SK-N-SH treated with all-trans-retinoic acid at 6 μM for 48 hours (cell line): ENCODE data around the gene EWSR1.

Source experiments
- ATAC-seq: fragments of 200-7000 bp; cut with Tn5 transposase; 3 replicates; pipeline ENCODE4 v1.9.1; 2020; ENCODE audit warnings: mild to moderate bottlenecking, moderate library complexity
- ARNTL ChIP-seq: fragments of 450-650 bp; formaldehyde crosslinking; IDR thresholded peaks from 2 replicates; pipeline ENCODE4 v1.5.0; 2020; ENCODE audit warnings: low read depth, mild to moderate bottlenecking, moderate library complexity, borderline replicate concordance
- CSRNP3 ChIP-seq: fragments of 250-450 bp; sonication (Bioruptor Pico); IDR thresholded peaks from 2 replicates; pipeline ENCODE4 v1.5.1; 2021; ENCODE audit warnings: mild to moderate bottlenecking, moderate library complexity
- ISL1 ChIP-seq: fragments of 250-450 bp; sonication (Bioruptor Pico); IDR thresholded peaks from 2 replicates; pipeline ENCODE4 v2.1.2; 2022; ENCODE audit warnings: mild to moderate bottlenecking, moderate library complexity
- OSR1 ChIP-seq: fragments of 250-450 bp; sonication (Bioruptor Pico); IDR thresholded peaks from 2 replicates; pipeline ENCODE4 v1.8.0; 2022; ENCODE audit warnings: moderate library complexity, mild to moderate bottlenecking, inconsistent platforms
- POU6F1 ChIP-seq: fragments of 250-450 bp; sonication (Bioruptor Pico); IDR thresholded peaks from 2 replicates; pipeline ENCODE4 v1.8.0; 2021; ENCODE audit warnings: low read depth, mild to moderate bottlenecking, moderate library complexity, borderline replicate concordance
- PPARA ChIP-seq: fragments of 250-450 bp; sonication (Bioruptor Pico); IDR thresholded peaks from 2 replicates; pipeline ENCODE4 v1.5.0; 2020; ENCODE audit warnings: mild to moderate bottlenecking, borderline replicate concordance
- RARB ChIP-seq: fragments of 250-450 bp; sonication (Bioruptor Pico); IDR thresholded peaks from 2 replicates; pipeline ENCODE4 v1.8.0; 2021; ENCODE audit warnings: mild to moderate bottlenecking, moderate library complexity
- SNAI2 ChIP-seq: fragments of 250-450 bp; sonication (Bioruptor Pico); IDR thresholded peaks from 2 replicates; pipeline ENCODE4 v1.5.0; 2020; ENCODE audit warnings: mild to moderate bottlenecking, moderate library complexity
- TCF4 ChIP-seq: fragments of 250-450 bp; sonication (Bioruptor Pico); IDR thresholded peaks from 2 replicates; pipeline ENCODE4 v1.8.0; 2021; ENCODE audit warnings: mild to moderate bottlenecking, moderate library complexity, borderline replicate concordance
- ZC3H10 ChIP-seq: fragments of 250-450 bp; sonication (Bioruptor Pico); IDR thresholded peaks from 2 replicates; pipeline ENCODE4 v1.5.1; 2021; ENCODE audit warnings: mild to moderate bottlenecking, moderate library complexity
- ZFP3 ChIP-seq: fragments of 250-450 bp; sonication (Bioruptor Pico); IDR thresholded peaks from 2 replicates; pipeline ENCODE4 v1.5.0; 2020; ENCODE audit warnings: mild to moderate bottlenecking, moderate library complexity
- ZFP30 ChIP-seq: fragments of 450-650 bp; formaldehyde crosslinking; IDR thresholded peaks from 2 replicates; pipeline ENCODE4 v1.5.0; 2022; ENCODE audit warnings: mild to moderate bottlenecking, moderate library complexity
- ZNF565 ChIP-seq: fragments of 450-650 bp; formaldehyde crosslinking; conservative IDR thresholded peaks from 2 replicates; pipeline ENCODE4 v1.5.0; 2020; ENCODE audit warnings: low read depth, mild to moderate bottlenecking, moderate library complexity
- ZNF70 ChIP-seq: fragments of 450-650 bp; formaldehyde crosslinking; IDR thresholded peaks from 2 replicates; pipeline ENCODE4 v1.5.0; 2020; ENCODE audit warnings: mild to moderate bottlenecking, moderate library complexity
- ZNF8 ChIP-seq: fragments of 450-650 bp; formaldehyde crosslinking; IDR thresholded peaks from 2 replicates; pipeline ENCODE4 v1.5.0; 2020; ENCODE audit warnings: mild to moderate bottlenecking, moderate library complexity
- TF ChIP-seq, protein P1 (sequence below): fragments of 250-450 bp; sonication (Bioruptor Pico); IDR thresholded peaks from 2 replicates; pipeline ENCODE4 v1.5.0; 2020; ENCODE audit warnings: mild to moderate bottlenecking, moderate library complexity
- TF ChIP-seq, protein P2 (sequence below): fragments of 250-450 bp; sonication (Bioruptor Pico); IDR thresholded peaks from 2 replicates; pipeline ENCODE4 v1.8.0; 2020; ENCODE audit warnings: mild to moderate bottlenecking, moderate library complexity, borderline replicate concordance

Gene EWSR1

DNA sequence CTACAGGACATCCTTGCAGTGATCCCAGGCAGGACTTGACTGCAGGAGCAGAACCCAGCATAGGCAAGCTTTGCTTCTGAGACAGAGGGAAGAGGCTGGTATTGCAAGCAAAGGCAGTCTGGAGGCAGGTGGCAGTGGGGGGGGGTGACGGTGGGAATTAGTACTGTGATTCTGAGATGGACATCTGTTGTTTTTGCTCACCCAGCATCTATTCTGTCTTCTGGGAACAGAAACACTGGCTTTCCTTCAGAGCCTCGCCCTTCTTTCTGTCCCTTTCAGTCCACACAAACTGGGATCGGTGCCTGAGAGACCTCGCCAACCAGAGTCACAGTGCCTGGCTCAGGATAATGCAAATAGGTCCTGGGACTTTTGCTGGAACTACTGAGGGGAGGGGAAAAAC, 78.6 kb downstream of the EWSR1 start:
- TF ChIP-seq ZFP3 = no peak
- TF ChIP-seq ISL1 = no peak
- no peak for TF ChIP-seq TCF4 (CRISPR knock-in tag)
- no peak for TF ChIP-seq ZFP30 (CRISPR knock-in tag)
- no peak for TF ChIP-seq ZNF8 (CRISPR knock-in tag)
- TF ChIP-seq POU6F1 (CRISPR knock-in tag) = no peak
- TF ChIP-seq ARNTL (CRISPR knock-in tag) = no peak
- TF ChIP-seq CSRNP3 = no peak
- TF ChIP-seq, protein P1, sequence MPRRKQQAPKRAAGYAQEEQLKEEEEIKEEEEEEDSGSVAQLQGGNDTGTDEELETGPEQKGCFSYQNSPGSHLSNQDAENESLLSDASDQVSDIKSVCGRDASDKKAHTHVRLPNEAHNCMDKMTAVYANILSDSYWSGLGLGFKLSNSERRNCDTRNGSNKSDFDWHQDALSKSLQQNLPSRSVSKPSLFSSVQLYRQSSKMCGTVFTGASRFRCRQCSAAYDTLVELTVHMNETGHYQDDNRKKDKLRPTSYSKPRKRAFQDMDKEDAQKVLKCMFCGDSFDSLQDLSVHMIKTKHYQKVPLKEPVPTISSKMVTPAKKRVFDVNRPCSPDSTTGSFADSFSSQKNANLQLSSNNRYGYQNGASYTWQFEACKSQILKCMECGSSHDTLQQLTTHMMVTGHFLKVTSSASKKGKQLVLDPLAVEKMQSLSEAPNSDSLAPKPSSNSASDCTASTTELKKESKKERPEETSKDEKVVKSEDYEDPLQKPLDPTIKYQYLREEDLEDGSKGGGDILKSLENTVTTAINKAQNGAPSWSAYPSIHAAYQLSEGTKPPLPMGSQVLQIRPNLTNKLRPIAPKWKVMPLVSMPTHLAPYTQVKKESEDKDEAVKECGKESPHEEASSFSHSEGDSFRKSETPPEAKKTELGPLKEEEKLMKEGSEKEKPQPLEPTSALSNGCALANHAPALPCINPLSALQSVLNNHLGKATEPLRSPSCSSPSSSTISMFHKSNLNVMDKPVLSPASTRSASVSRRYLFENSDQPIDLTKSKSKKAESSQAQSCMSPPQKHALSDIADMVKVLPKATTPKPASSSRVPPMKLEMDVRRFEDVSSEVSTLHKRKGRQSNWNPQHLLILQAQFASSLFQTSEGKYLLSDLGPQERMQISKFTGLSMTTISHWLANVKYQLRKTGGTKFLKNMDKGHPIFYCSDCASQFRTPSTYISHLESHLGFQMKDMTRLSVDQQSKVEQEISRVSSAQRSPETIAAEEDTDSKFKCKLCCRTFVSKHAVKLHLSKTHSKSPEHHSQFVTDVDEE (CRISPR knock-in tag) = no peak
- TF ChIP-seq ZNF70 = no peak
- TF ChIP-seq PPARA (CRISPR knock-in tag) = no peak
- no peak for ATAC-seq

GRCh38 chr22:29348041-29348440, 80.0 kb downstream of the EWSR1 start:
- no peak for ATAC-seq
- TF ChIP-seq TCF4 (CRISPR knock-in tag) (no peak), ZNF70 (no peak), ZNF565 (no peak), ZC3H10 (no peak), ISL1 (no peak), OSR1 (CRISPR knock-in tag) (no peak), SNAI2 (CRISPR knock-in tag) (no peak), ARNTL (CRISPR knock-in tag) (no peak), RARB (CRISPR knock-in tag) (no peak), ZFP3 (no peak)
- TF ChIP-seq, protein P2, sequence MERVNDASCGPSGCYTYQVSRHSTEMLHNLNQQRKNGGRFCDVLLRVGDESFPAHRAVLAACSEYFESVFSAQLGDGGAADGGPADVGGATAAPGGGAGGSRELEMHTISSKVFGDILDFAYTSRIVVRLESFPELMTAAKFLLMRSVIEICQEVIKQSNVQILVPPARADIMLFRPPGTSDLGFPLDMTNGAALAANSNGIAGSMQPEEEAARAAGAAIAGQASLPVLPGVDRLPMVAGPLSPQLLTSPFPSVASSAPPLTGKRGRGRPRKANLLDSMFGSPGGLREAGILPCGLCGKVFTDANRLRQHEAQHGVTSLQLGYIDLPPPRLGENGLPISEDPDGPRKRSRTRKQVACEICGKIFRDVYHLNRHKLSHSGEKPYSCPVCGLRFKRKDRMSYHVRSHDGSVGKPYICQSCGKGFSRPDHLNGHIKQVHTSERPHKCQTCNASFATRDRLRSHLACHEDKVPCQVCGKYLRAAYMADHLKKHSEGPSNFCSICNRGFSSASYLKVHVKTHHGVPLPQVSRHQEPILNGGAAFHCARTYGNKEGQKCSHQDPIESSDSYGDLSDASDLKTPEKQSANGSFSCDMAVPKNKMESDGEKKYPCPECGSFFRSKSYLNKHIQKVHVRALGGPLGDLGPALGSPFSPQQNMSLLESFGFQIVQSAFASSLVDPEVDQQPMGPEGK = no peak
- TF ChIP-seq, protein P1 (CRISPR knock-in tag) = no peak
- TF ChIP-seq, all 23 proteins: peak for 0

DNA sequence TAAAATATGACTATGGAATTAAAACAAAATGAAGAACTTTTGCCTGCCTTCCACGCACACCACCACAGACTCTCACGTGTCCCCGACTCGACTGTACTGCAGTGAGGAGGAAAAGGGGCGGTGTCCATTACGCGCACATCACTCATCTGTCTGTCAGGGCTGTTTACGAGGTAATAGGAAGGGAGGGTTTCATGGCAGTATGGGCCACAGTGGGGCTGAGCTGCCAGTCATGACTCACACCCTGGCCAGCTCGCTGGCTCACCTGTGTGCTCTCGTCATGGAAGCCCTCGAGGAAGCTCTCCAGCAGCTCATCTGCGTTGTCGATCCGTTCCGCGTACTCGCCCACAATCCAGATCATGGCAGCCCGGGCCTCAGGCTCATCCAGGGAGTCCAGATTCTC, 80.9 kb downstream of the EWSR1 start:
- no peak for ATAC-seq
- TF ChIP-seq, protein P2 = no peak
- TF ChIP-seq RARB (CRISPR knock-in tag) (no peak), ARNTL (CRISPR knock-in tag) (no peak)
